ENCODE results near the gene SYT13.

DNA sequence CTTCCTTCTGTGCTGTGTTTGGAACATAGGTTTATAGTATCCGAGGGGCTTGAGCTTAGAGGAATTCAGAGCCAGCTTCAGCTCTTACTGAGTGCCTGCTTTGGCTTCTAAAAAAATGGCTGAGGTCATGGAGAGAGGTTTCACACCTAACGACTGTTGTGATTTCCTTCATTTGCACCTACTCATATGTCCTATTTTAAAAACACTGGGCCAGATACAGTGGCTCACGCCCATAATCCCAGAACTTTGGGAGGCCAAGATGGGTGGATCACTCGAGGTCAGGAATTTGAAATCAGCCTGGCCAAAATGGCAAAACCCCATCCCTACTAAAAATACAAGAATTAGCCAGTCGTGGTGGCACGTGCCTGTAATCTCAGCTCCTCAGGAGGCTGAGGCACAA, 38.3 kb upstream of the SYT13 start:
- TF ChIP-seq, protein P1, sequence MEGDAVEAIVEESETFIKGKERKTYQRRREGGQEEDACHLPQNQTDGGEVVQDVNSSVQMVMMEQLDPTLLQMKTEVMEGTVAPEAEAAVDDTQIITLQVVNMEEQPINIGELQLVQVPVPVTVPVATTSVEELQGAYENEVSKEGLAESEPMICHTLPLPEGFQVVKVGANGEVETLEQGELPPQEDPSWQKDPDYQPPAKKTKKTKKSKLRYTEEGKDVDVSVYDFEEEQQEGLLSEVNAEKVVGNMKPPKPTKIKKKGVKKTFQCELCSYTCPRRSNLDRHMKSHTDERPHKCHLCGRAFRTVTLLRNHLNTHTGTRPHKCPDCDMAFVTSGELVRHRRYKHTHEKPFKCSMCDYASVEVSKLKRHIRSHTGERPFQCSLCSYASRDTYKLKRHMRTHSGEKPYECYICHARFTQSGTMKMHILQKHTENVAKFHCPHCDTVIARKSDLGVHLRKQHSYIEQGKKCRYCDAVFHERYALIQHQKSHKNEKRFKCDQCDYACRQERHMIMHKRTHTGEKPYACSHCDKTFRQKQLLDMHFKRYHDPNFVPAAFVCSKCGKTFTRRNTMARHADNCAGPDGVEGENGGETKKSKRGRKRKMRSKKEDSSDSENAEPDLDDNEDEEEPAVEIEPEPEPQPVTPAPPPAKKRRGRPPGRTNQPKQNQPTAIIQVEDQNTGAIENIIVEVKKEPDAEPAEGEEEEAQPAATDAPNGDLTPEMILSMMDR (IDR thresholded peaks at IDR 0.05; ENCODE audit: extremely low read depth in 1 of 2, insufficient read depth in 1 of 2, low read depth in 1 of 2, low read length in 2 of 2) = no peak
- TF ChIP-seq GATA2 (IDR thresholded peaks at IDR 0.05; ENCODE audit: insufficient read depth, insufficient read length, low read depth, low read length) (no peak), POLR2AphosphoS5 (IDR thresholded peaks at IDR 0.05; ENCODE audit: insufficient read depth, low read depth, low read length) (no peak), POLR2A (IDR thresholded peaks at IDR 0.05; ENCODE audit: low read depth, low read length) (no peak), JUN (IDR thresholded peaks at IDR 0.05; ENCODE audit: borderline replicate concordance, insufficient read depth, insufficient read length, low read depth) (no peak), EZH2 (IDR thresholded peaks at IDR 0.05; ENCODE audit: borderline replicate concordance, low read depth, low read length, severe bottlenecking) (no peak), FOS (IDR thresholded peaks at IDR 0.05; ENCODE audit: borderline replicate concordance, insufficient read depth, low read length) (no peak)
- TF ChIP-seq, protein P2, sequence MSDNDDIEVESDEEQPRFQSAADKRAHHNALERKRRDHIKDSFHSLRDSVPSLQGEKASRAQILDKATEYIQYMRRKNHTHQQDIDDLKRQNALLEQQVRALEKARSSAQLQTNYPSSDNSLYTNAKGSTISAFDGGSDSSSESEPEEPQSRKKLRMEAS (IDR thresholded peaks at IDR 0.05; ENCODE audit: insufficient read depth, insufficient read length) = no peak
